T-helper 2 cell treated with Interferon-gamma antibody and Interleukin-4, amounts not matched to agents 5 μg/mL and 100 μg/mL, for 36 hours (primary cell): ENCODE data around the gene NBPF1.
"Not testable (repeated sequence)": the region's sequence is repeated elsewhere in the genome, so short reads cannot be mapped to it uniquely, and the experiment has no call there.

Experiments
- DNase-seq: peaks from one replicate; pipeline ENCODE4 v3.0.0; 2021; ENCODE audit warnings: low spot score
- H3K27ac Mint-ChIP-seq: one replicate; pipeline ENCODE4 v1.8.0; 2021; ENCODE audit warnings: mild to moderate bottlenecking, mixed read lengths
- H3K27me3 Mint-ChIP-seq: one replicate; pipeline ENCODE4 v1.8.0; 2021; ENCODE audit warnings: low read depth, mixed read lengths
- H3K36me3 Mint-ChIP-seq: one replicate; pipeline ENCODE4 v1.8.0; 2021; ENCODE audit warnings: low read depth, mixed read lengths
- H3K4me1 Mint-ChIP-seq: one replicate; pipeline ENCODE4 v1.8.0; 2021; ENCODE audit warnings: low read depth, mixed read lengths
- H3K4me3 Mint-ChIP-seq: one replicate; pipeline ENCODE4 v1.8.0; 2022; ENCODE audit warnings: mild to moderate bottlenecking, moderate library complexity, mixed read lengths
- H3K9me3 Mint-ChIP-seq: one replicate; pipeline ENCODE4 v1.8.0; 2021; ENCODE audit warnings: mixed read lengths

NBPF1 gene

DNA sequence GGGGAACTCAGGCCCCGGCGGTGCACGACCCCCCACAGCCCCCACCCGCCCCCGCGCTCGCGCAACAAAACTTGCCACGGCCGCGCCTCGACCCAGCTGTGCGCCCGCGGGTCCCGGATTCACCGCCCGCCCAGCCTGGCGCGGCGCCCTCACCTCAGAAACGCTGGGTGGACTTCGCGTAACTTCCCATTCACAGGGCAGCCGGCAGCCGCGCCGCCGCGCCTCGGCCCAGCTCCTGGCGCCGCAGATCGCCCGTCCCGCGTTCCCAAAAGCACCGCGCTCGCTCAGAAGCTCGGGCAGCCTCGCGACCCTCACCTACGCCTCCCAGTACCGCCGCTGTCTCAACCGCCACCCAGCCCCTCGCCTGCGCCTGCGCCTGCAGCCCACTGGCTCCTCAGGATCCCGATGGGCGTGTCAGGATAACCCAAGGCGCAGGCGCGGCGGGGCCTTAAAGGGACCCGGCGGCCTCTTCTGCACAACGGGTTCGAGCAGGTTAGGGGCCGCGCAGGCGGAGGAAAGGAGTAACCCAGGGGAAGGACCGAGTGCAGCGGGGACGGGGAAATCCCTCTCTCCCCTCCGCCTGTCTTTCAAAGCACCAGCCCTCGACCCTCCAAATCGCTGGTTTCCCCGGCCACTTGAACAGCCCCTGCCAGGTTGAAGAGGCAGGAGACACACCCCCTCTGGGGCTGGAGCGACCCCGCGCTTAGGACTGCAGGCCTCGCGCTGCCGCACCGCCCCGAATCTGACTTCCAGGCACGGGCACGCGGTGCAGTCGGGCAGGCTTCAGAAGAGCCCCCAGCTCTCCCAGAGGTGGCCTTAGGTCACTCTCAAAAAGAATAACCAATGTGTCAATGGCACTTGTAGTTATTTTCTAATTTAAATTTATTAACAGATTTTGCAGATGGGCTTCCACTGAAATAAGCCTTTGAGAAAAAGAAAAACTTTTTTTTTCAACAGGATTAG, at the start of gene NBPF1:
NBPF1 (minus strand) TSS at position 380 of the 963 bp plus-strand sequence.
- Mint-ChIP-seq H3K4me1 (no peaks in the 10 kb centered on the region), H3K27ac (no peak within 1 kb of the TSS), H3K27me3 (no peaks in the 10 kb centered on the region), H3K9me3 (no peaks in the 10 kb centered on the region), H3K4me3 (no peak within 1 kb of the TSS), H3K36me3 (no peaks in the 10 kb centered on the region)
- DNase-seq, result peak; percentile 95

DNA sequence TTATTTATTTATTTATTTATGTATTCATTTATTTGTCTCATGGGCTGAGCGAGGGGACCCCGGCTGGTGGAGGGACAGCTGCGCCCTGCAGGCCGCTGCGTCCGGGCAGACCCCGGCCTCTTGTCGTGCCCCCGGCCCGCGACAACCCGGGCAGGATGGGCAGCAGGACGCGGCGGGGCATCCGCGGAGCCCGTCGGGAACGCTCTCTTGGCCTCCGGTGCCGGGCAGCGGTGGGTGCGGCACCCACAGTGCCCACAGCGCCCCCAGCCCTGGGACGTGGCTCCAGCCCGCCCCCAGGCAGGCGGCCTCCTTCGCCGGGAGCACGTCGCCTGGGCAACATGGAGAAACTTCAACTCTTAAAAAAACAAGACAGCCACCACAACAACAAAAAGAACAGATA, 44.9 kb upstream of the NBPF1 start:
- DNase-seq, H3K36me3 Mint-ChIP-seq, H3K27ac Mint-ChIP-seq, H3K4me3 Mint-ChIP-seq, H3K4me1 Mint-ChIP-seq, H3K9me3 Mint-ChIP-seq, H3K27me3 Mint-ChIP-seq: not testable (repeated sequence)

DNA sequence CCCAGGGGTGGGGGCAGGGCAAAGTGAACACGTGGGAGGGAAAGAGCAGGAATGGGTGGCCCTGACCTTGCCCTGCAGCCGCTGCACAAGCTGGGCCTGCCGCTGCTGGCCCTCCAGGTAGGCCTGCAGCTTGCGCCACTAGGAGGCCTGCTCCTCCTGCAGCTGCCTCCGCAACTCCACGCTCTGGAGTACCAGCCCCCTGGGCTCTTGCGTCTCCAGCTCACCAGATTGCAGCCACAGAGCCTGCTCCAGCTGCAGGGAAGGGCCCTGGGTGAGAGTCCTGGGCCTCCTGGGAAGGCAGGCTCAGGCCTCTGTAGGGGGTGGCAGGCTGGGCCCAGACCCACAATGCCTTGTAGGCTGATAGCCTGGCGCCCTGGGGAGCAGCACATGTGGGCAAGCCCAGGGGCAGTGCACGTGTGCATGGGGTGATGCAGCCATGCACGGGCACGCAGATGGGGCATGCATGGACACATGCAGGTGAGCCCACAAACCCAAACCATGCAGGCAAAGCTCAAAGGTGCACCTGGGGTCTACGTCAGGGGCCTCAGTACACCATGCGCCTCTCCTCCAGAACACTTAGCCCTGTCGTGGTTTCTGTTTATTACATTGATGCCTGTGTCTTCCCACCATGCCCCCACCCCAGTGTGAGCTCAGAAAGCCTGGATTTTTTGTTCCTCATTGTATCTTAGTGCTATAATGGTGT, 43.8 kb upstream of the NBPF1 start:
- not testable (repeated sequence) for DNase-seq, H3K27ac Mint-ChIP-seq, H3K4me3 Mint-ChIP-seq, H3K4me1 Mint-ChIP-seq, H3K9me3 Mint-ChIP-seq, H3K27me3 Mint-ChIP-seq, H3K36me3 Mint-ChIP-seq

DNA sequence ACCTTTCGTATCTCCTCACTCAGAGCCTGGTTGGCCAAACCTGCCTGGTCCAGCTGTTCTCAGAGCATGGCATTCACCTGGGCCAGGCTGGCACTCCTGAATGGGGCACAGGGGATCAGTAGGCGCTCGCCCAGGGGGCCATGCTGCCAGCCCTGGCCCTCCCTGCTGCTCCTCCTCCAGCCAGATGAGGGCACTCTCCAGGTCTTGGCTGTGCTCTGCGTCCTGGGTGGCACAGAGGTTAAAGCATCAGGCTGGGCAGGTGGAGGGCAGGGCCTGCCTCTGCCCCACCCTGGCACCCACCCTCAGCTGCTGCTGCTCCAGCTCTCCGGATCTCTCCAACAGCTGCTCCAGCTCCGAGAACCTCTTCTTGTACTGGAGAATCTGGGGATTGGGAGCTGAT, 43.2 kb upstream of the NBPF1 start:
- not testable (repeated sequence) for H3K9me3 Mint-ChIP-seq, H3K4me1 Mint-ChIP-seq, DNase-seq, H3K36me3 Mint-ChIP-seq, H3K27me3 Mint-ChIP-seq, H3K4me3 Mint-ChIP-seq, H3K27ac Mint-ChIP-seq

DNA sequence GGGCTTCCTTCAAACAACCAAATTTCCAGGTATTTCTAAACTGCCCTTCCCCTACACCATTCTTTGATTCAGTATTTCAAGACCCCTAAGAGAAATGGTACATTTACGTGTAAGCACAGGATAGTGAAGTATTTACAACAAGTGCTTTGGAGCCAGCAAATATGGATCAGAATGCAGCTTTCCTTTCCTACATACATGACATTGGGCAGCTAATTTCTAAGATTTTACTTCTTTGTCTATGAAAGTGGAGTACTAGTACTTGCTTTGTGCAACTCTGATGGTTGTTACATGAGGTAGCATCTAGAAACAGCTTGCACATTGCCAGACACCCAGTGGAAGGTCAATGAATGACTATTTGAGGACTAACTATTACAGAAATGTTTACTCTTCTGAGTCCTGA, 38.2 kb upstream of the NBPF1 start:
- not testable (repeated sequence) for H3K36me3 Mint-ChIP-seq, H3K27ac Mint-ChIP-seq, H3K4me3 Mint-ChIP-seq, H3K27me3 Mint-ChIP-seq, H3K9me3 Mint-ChIP-seq, H3K4me1 Mint-ChIP-seq
- peak; percentile 7 for DNase-seq

DNA sequence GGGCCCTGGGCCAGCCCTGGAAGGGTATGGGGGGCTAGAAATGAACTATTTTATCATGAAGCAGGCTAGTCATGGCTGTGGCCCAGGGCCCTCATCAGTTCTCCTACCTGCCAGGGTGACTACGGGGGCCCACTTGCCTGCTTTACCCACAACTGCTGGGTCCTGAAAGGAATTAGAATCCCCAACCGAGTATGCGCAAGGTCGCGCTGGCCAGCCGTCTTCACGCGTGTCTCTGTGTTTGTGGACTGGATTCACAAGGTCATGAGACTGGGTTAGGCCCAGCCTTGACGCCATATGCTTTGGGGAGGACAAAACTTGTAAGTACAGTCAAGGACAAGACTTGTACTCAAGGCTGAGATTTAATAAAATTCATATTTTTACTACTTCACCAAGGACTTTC, 36.6 kb upstream of the NBPF1 start:
- H3K36me3 Mint-ChIP-seq, DNase-seq: not testable (repeated sequence)
- peaks cover 12% of the 10 kb centered on the region for H3K27me3 Mint-ChIP-seq

DNA sequence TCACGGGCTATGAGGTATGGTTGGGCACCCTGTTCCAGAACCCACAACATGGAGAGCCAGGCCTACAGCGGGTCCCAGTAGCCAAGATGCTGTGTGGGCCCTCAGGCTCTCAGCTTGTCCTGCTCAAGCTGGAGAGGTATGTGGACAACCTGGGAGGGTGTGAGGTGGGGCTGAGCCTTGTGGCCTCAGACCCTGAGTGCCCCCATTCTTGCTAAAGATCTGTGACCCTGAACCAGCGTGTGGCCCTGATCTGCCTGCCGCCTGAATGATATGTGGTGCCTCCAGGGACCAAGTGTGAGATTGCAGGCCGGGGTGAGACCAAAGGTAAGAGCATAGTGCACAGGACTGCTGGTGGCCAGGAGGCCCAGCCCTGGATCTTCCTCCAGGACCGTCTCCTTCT, 36.0 kb upstream of the NBPF1 start:
- H3K4me1 Mint-ChIP-seq, H3K9me3 Mint-ChIP-seq, H3K4me3 Mint-ChIP-seq, H3K36me3 Mint-ChIP-seq, H3K27ac Mint-ChIP-seq: not testable (repeated sequence)
- peaks cover 12% of the 10 kb centered on the region for H3K27me3 Mint-ChIP-seq
- peak; percentile 6 for DNase-seq

More for the DNA sequence above, 36.6 kb upstream of the NBPF1 start:
- not testable (repeated sequence) for H3K27ac Mint-ChIP-seq, H3K9me3 Mint-ChIP-seq, H3K4me3 Mint-ChIP-seq, H3K4me1 Mint-ChIP-seq

DNA sequence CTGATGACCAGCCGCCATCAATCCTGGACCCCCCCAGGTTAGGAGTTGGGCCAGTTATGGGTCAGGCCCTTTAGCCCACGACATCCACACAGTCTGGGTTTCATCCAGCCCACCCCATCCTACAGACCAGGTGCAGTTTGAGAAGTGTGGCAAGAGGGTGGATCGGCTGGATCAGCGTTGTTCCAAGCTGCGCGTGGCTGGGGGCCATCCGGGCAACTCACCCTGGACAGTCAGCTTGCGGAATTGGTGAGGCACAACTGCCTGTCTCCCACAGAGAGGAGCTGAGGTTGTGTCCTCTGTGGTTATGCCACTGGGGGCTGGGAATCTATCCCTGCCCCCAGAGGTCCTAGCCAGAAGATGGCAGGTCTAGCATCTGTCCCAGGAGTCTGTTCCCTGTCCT, 35.4 kb upstream of the NBPF1 start:
- H3K4me1 Mint-ChIP-seq, H3K4me3 Mint-ChIP-seq, H3K9me3 Mint-ChIP-seq, H3K27ac Mint-ChIP-seq, DNase-seq, H3K36me3 Mint-ChIP-seq: not testable (repeated sequence)
- peaks cover 12% of the 10 kb centered on the region for H3K27me3 Mint-ChIP-seq

DNA sequence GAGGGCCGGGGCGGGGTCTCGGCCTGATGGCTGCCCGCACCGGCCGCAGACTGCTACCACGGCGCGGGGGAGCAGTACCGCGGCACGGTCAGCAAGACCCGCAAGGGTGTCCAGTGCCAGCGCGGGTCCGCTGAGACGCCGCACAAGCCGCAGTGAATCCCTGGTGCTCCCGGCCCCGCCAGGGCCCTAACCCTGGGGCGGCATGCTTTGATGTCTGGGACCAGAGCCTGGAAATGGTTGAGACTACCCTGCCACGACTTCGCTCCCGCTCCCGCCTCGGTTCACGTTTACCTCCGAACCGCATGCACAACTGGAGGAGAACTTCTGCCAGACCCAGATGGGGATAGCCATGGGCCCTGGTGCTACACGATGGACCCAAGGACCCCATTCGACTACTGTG, 34.9 kb upstream of the NBPF1 start:
- H3K36me3 Mint-ChIP-seq, H3K4me3 Mint-ChIP-seq, DNase-seq, H3K27ac Mint-ChIP-seq, H3K9me3 Mint-ChIP-seq, H3K4me1 Mint-ChIP-seq: not testable (repeated sequence)
- H3K27me3 Mint-ChIP-seq, result peaks cover 12% of the 10 kb centered on the region

DNA sequence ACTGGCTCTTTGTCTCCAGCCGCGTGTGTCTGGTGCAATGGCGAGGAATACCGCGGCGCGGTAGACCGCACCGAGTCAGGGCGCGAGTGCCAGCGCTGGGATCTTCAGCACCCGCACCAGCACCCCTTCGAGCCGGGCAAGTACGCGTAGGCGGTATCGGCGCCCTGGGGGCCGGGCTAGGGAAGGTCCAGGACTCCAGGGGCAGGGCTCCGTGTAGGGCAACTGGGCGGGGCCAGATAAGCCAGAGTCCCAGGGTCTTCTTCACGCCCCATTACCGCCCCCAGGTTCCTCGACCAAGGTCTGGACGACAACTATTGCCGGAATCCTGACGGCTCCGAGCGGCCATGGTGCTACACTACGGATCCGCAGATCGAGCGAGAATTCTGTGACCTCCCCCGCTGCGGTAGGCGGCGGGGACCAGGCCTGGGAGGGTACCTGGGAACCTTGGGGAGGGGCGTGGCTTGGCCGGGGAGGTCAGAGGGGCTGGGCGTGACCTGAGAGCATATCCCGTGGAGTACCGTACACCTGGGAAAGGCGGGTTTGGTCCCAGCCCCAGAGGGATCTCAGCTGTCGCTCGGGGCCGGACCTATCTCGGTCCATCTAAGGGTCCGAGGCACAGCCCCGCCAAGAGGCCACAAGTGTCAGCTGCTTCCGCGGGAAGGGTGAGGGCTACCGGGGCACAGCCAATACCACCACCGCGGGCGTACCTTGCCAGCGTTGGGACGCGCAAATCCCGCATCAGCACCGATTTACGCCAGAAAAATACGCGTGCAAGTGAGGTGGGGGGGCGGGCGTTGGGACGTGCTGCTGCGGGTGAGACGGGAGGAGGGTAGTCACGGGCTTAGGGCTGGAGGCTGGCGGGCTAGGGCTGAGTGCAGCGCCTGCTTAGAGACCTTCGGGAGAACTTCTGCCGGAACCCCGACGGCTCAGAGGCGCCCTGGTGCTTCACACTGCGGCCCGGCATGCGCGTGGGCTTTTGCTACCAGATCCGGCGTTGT, 34.1 kb upstream of the NBPF1 start:
- H3K9me3 Mint-ChIP-seq, H3K4me3 Mint-ChIP-seq, H3K27ac Mint-ChIP-seq: not testable (repeated sequence)

DNA sequence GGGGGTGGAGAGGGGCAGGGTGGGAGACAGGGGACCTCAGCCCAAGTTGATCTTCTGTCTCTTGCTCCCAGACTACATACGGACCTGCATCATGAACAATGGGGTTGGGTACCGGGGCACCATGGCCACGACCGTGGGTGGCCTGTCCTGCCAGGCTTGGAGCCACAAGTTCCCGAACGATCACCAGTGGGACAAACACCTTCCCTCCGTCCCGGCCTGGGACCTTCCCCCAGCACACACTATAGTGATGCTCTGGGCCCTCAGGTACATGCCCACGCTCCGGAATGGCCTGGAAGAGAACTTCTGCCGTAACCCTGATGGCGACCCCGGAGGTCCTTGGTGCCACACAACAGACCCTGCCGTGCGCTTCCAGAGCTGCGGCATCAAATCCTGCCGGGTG, 33.4 kb upstream of the NBPF1 start:
- not testable (repeated sequence) for H3K36me3 Mint-ChIP-seq, H3K4me3 Mint-ChIP-seq, DNase-seq, H3K27ac Mint-ChIP-seq, H3K9me3 Mint-ChIP-seq, H3K27me3 Mint-ChIP-seq, H3K4me1 Mint-ChIP-seq

More for the DNA sequence above, 34.1 kb upstream of the NBPF1 start:
- peaks cover 12% of the 10 kb centered on the region for H3K27me3 Mint-ChIP-seq
- H3K4me1 Mint-ChIP-seq, H3K36me3 Mint-ChIP-seq: not testable (repeated sequence)
- peak; percentile 5 for DNase-seq

DNA sequence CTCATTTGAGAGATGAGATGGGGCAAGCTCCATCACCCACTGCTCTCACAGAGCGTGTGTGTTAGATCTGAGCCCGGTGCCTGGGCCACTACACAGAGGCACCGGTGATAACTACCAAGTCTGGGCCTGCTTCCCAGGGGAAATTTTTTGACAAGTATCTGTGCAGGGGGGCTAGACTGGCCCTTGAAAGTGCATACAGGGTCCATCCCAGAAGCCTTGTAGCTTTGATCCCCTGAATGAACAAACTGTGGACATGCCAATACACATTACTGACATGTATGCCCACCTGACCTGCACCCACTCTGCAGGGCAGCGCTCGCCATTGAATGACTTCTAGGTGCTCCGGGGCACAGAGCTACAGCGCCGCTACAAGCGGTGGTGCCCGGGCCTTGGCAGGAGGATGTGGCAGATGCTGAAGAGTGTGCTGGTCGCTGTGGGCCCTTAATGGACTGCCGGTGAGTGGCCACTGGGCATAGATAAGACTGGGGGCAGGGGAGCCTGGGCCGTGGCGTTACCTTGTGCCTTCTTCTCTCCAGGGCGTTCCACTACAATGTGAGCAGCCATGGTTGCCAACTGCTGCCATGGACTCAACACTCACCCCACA, 32.8 kb upstream of the NBPF1 start:
- H3K9me3 Mint-ChIP-seq, H3K4me3 Mint-ChIP-seq, H3K27ac Mint-ChIP-seq, H3K27me3 Mint-ChIP-seq, H3K36me3 Mint-ChIP-seq, H3K4me1 Mint-ChIP-seq: not testable (repeated sequence)
- DNase-seq, result peak; percentile 7

DNA sequence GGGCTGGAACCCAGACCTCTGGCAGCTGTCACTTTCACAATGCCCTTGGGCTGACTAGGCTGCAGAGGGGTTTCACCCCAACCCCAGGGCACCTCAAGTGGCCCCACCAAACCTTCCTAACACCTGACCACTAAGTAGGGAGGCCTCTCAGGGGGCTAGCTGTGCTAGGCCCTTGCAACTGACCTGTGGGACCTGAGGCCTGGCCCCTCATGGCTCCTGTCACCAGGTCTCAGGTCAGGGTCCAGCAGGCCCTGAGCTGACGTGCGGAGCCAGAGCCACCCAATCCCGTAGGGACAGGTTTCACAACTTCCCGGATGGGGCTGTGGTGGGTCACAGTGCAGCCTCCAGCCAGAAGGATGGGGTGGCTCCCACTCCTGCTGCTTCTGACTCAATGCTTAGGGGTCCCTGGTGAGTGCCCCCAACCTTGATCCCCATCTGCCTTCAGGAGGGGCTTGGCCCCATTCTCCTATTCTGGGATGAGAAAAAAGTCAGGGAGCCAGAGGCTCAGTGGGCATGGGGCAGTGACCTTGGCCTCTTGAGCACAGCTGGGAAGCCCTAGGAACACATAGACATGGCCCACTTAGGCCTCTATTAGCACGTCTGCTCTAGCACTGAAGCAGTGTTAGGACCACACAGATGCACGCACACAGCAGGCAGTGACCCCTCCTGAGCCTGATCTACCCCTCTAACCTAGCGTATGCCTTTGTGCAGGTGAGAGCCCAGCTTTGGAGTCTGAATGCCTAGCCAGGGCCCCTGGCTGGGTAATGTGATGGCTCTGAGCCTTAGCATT, 32.1 kb upstream of the NBPF1 start:
- H3K4me1 Mint-ChIP-seq, H3K36me3 Mint-ChIP-seq, H3K9me3 Mint-ChIP-seq, H3K27ac Mint-ChIP-seq, H3K4me3 Mint-ChIP-seq, H3K27me3 Mint-ChIP-seq: not testable (repeated sequence)
- peak; percentile 37 for DNase-seq
